HepG2 (cell line): ENCODE results near the gene ADORA2B. TPM values are rescaled to one million over a fixed set of nuclear protein-coding genes. Genes with fewer than 3 reads are reported as not detected.

ENCODE experiments used
- ATAC-seq: fragments of 200-7000 bp; cut with Tn5 transposase; 3 replicates; pipeline ENCODE4 v1.9.1; 2020; ENCODE audit warnings: mild to moderate bottlenecking, moderate library complexity
- BruUV-seq: library from RNA; stranded (reverse); fragments of 400-500 nt; replicated peaks from 2 replicates; lab custom pipeline; 2021; lab: Mats Ljungman, UMichigan
- CTCF ChIA-PET: fragments of 300-600 bp; formaldehyde crosslinking; extraction: SDS; loops from one replicate; lab custom pipeline; 2021; ENCODE audit warnings: low total read pairs, inconsistent platforms, low intra/inter-chr PET ratio; lab: Yijun Ruan, JAX
- POLR2A ChIA-PET: fragments of 350-600 bp; sonication (Branson Sonifier 250); formaldehyde crosslinking; loops from one replicate; lab custom pipeline; 2020; ENCODE audit warnings: antibody characterized with exemption, inconsistent platforms; lab: Yijun Ruan, JAX
- DNase-seq: peaks from one replicate; pipeline ENCODE4 v3.0.0-alpha.2; 2015; ENCODE audit warnings: low spot score
- FAIRE-seq: peaks from 3 replicates; lab custom pipeline; 2011; peaks lifted over from hg19 to GRCh38; lab: Jason Lieb, UNC
- H2AFZ ChIP-seq: one replicate; pipeline ENCODE4 v1.6.1; 2011; ENCODE audit warnings: low read length, inconsistent platforms
- H3K27ac ChIP-seq: fragments of 300-600 bp; 3 replicates; pipeline ENCODE4 v1.8.0; 2011; ENCODE audit warnings: mixed run types, mild to moderate bottlenecking, mixed read lengths, low read length, inconsistent platforms; ENCODE audit not compliant: insufficient read depth; ENCODE audit errors: extremely low read length
- H3K27me3 ChIP-seq, 2 experiments: fragments of 200-600 bp in 1 of 2; 2 replicates in 1 of 2; 3 replicates in 1 of 2; pipeline versions ENCODE4 v1.6.0 to v1.8.0; 2011; ENCODE audit warnings: low read length in 2 of 2, mild to moderate bottlenecking in 2 of 2, moderate library complexity in 2 of 2, inconsistent platforms in 1 of 2; ENCODE audit not compliant: insufficient read depth in 2 of 2, control insufficient read depth in 1 of 2
- H3K36me3 ChIP-seq, 2 experiments: fragments of 200-600 bp in 1 of 2; replicated peaks in 1 of 2; 2 replicates in 1 of 2; 3 replicates in 1 of 2; pipeline versions ENCODE4 v1.5.1 to v1.8.0; 2011; ENCODE audit warnings: low read length in 2 of 2, inconsistent platforms in 1 of 2; ENCODE audit not compliant: insufficient read depth in 2 of 2, control insufficient read depth in 1 of 2
- H3K4me1 ChIP-seq: 2 replicates; pipeline ENCODE4 v1.5.1; 2012; ENCODE audit warnings: low read length, inconsistent platforms; ENCODE audit not compliant: insufficient read depth
- H3K4me2 ChIP-seq: 2 replicates; pipeline ENCODE4 v1.6.0; 2011; ENCODE audit warnings: low read depth, low read length, inconsistent platforms
- H3K4me3 ChIP-seq, 3 experiments: fragments of 200-600 bp in 1 of 3; sonication (generic), shearing (Covaris generic) in 1 of 3; replicated peaks in 1 of 3; 2 replicates each; pipeline ENCODE4 v1.5.1; 2011 to 2016; ENCODE audit warnings: low read length in 3 of 3, inconsistent platforms in 2 of 3, low read depth in 2 of 3, mild to moderate bottlenecking in 2 of 3, control low read depth in 1 of 3, mixed read lengths in 1 of 3; ENCODE audit not compliant: insufficient read depth in 1 of 3
- H3K79me2 ChIP-seq: one replicate; pipeline ENCODE4 v1.6.1; 2011; ENCODE audit warnings: low read length, inconsistent platforms; ENCODE audit not compliant: insufficient read depth
- H3K9ac ChIP-seq: 2 replicates; pipeline ENCODE4 v1.6.0; 2011; ENCODE audit warnings: mild to moderate bottlenecking, low read depth, low read length, inconsistent platforms; ENCODE audit not compliant: insufficient read depth
- H3K9me3 ChIP-seq: 2 replicates; pipeline ENCODE4 v1.5.1; 2012; ENCODE audit warnings: mild to moderate bottlenecking, low read length
- H4K20me1 ChIP-seq: 2 replicates; pipeline ENCODE4 v1.6.0; 2011; ENCODE audit warnings: inconsistent platforms, mild to moderate bottlenecking, low read length, moderate library complexity; ENCODE audit not compliant: insufficient read depth
- EED ChIP-seq: sonication (generic); formaldehyde crosslinking; IDR thresholded peaks from 2 replicates; pipeline ENCODE4 v1.5.0; 2020; ENCODE audit warnings: mild to moderate bottlenecking, missing genetic modification reagents
- HNRNPLL ChIP-seq: fragments of 200-400 bp; formaldehyde crosslinking; IDR thresholded peaks from 2 replicates; pipeline ENCODE4 v1.6.1; 2017; ENCODE audit warnings: mild to moderate bottlenecking, low read depth, low read length; ENCODE audit not compliant: poor library complexity, severe bottlenecking
- KLF13 ChIP-seq: sonication (generic); formaldehyde crosslinking; IDR thresholded peaks from 2 replicates; pipeline ENCODE4 v1.4.0; 2020; ENCODE audit warnings: mild to moderate bottlenecking, missing genetic modification reagents
- KMT2A ChIP-seq: sonication (generic); formaldehyde crosslinking; IDR thresholded peaks from 2 replicates; pipeline ENCODE4 v1.4.0; 2020; ENCODE audit warnings: missing genetic modification reagents
- MYNN ChIP-seq: sonication (generic); formaldehyde crosslinking; IDR thresholded peaks from 2 replicates; pipeline ENCODE4 v1.4.0; 2020; ENCODE audit warnings: mild to moderate bottlenecking, low read depth, missing genetic modification reagents
- NBN ChIP-seq: fragments of 450-650 bp; conservative IDR thresholded peaks from 2 replicates; pipeline ENCODE4 v1.6.1; 2017
- ONECUT2 ChIP-seq: sonication (generic); formaldehyde crosslinking; IDR thresholded peaks from 2 replicates; pipeline ENCODE4 v1.4.0; 2020; ENCODE audit warnings: missing genetic modification reagents
- PAWR ChIP-seq: sonication (generic); formaldehyde crosslinking; IDR thresholded peaks from 2 replicates; pipeline ENCODE4 v1.4.0; 2020; ENCODE audit warnings: missing genetic modification reagents, mild to moderate bottlenecking, borderline replicate concordance
- PREB ChIP-seq: sonication (generic); formaldehyde crosslinking; IDR thresholded peaks from 2 replicates; pipeline ENCODE4 v1.4.0; 2020; ENCODE audit warnings: missing genetic modification reagents
- RCOR2 ChIP-seq: IDR thresholded peaks from 2 replicates; pipeline ENCODE4 v1.6.1; 2016; ENCODE audit warnings: missing biosample characterization, missing genetic modification reagents
- YY1 ChIP-seq: IDR thresholded peaks from 2 replicates; pipeline ENCODE4 v1.6.1; 2011; ENCODE audit warnings: low read length, low read depth, moderate library complexity, mild to moderate bottlenecking; ENCODE audit not compliant: insufficient read depth, insufficient replicate concordance
- ZNF12 ChIP-seq: sonication (generic); formaldehyde crosslinking; IDR thresholded peaks from 2 replicates; pipeline ENCODE4 v1.5.0; 2020; ENCODE audit warnings: missing genetic modification reagents
- ZNF180 ChIP-seq: sonication (generic); formaldehyde crosslinking; IDR thresholded peaks from 2 replicates; pipeline ENCODE4 v1.4.0; 2020; ENCODE audit warnings: low read depth, missing genetic modification reagents, borderline replicate concordance
- ZNF335 ChIP-seq: sonication (generic); formaldehyde crosslinking; IDR thresholded peaks from 2 replicates; pipeline ENCODE4 v1.4.0; 2020; ENCODE audit warnings: missing genetic modification reagents
- ZNF34 ChIP-seq: sonication (generic); formaldehyde crosslinking; IDR thresholded peaks from 2 replicates; pipeline ENCODE4 v1.4.0; 2020; ENCODE audit warnings: mild to moderate bottlenecking, missing genetic modification reagents, borderline replicate concordance
- ZNF558 ChIP-seq: sonication (generic); formaldehyde crosslinking; IDR thresholded peaks from 2 replicates; pipeline ENCODE4 v1.9.0; 2022; ENCODE audit warnings: mild to moderate bottlenecking, missing genetic modification reagents, borderline replicate concordance
- ZSCAN29 ChIP-seq: sonication (generic); formaldehyde crosslinking; conservative IDR thresholded peaks from 2 replicates; pipeline ENCODE4 v1.4.0; 2020; ENCODE audit warnings: mild to moderate bottlenecking, missing genetic modification reagents
- WGBS: methylation state at CpG from one replicate; pipeline ENCODE4 v1.1.6; 2017; ENCODE audit warnings: low lambda C conversion rate; 5-methylcytosine and 5-hydroxymethylcytosine counted together
- in situ Hi-C: cut with HindIII; loops from 2 replicates; pipeline ENCODE4 v1.10.0; 2017; ENCODE audit warnings: low pct_unique_long_range_greater_than_20kb; ENCODE audit not compliant: extremely low pct_ligation_motif_present
- intact Hi-C: fragments of 100-400 bp; cut with micrococcal nuclease; formaldehyde crosslinking; loops from one replicate; pipeline ENCODE4 v1.10.0; 2022; ENCODE audit not compliant: unreplicated experiment
- polyA plus RNA-seq, 8 experiments: library from polyadenylated mRNA; depleted of rRNA in 3 of 8; stranded (reverse) in 7 of 8; unstranded in 1 of 8; fragments of >200 nt; fragmentation: Illumina TruSeq in 4 of 8; extraction: Trizol in 4 of 8; gene quantifications; 2 replicates each; pipeline versions ENCODE4 v1.2.1 to v1.2.3, GENCODE V29; 2011 to 2016; ENCODE audit warnings: low read depth in 4 of 8, missing spikeins in 1 of 8, mixed read lengths in 1 of 8; ENCODE audit not compliant: insufficient read depth in 1 of 8
- total RNA-seq, 5 experiments: library from RNA; depleted of rRNA; stranded (reverse); fragments of >200 nt; fragmentation: Illumina TruSeq; extraction: Trizol; gene quantifications; 2 replicates each; pipeline ENCODE4 v1.2.3, GENCODE V29; 2016; ENCODE audit warnings: low read depth in 1 of 5
- TF ChIP-seq, protein P1 (sequence below): sonication (generic); formaldehyde crosslinking; IDR thresholded peaks from 2 replicates; pipeline ENCODE4 v1.4.0; 2020; ENCODE audit warnings: missing genetic modification reagents, borderline replicate concordance

Gene ADORA2B
- total and polyA plus RNA-seq, 2 of the 13 experiments (the other 11 are each of a cell fraction or from before 2014, with no cell fraction given): 10.4 to 20.0 TPM

GRCh38 chr17:16002708-16003260 is 57.9 kb downstream of the ADORA2B start:
- CTCF ChIA-PET: no interaction called here
- FAIRE-seq: no peak
- Histone ChIP-seq H3K9ac (no peak overlapping the region), H3K4me1 (peaks cover 26% of the 10 kb centered on the region), H3K4me2 (no peak overlapping the region), H3K9me3 (no peaks in the 10 kb centered on the region), H3K36me3 (peaks cover 15 to 57% of the 10 kb centered on the region in 2 experiments), H3K27me3 (no peaks in the 10 kb centered on the region; a peak in 1 of 5 replicates), H3K79me2 (peaks cover 21% of the 10 kb centered on the region), H3K4me3 (no peak overlapping the region), H2AFZ (no peak overlapping the region), H3K27ac (no peak overlapping the region), H4K20me1 (no peaks in the 10 kb centered on the region)
- POLR2A ChIA-PET: interaction anchor here (0.9 kb wide), 1 partner anchor 10 kb away, joined by 3 read pairs; no protein-coding TSS in a partner anchor
- no peak for ATAC-seq
- DNase-seq: no peak
- intact Hi-C loops (no loop called here), in situ Hi-C loops (no loop called here)
- 97% methylated on average over 2 of the region's 2 CpGs for WGBS
- TF ChIP-seq YY1: no peak
- peak; percentile 97 for TF ChIP-seq ZNF12 (CRISPR knock-in tag)
- no TSS peak for BruUV-seq

GRCh38 chr17:16003841-16004240 is 58.9 kb downstream of the ADORA2B start:
- peaks cover 23 to 67% of the 10 kb centered on the region in 2 experiments for H3K36me3 ChIP-seq
- 95% methylated on average over 1 of the region's 1 CpG for WGBS
- TF ChIP-seq HNRNPLL: no peak
- TF ChIP-seq PREB (CRISPR knock-in tag): no peak
- TF ChIP-seq, protein P1, sequence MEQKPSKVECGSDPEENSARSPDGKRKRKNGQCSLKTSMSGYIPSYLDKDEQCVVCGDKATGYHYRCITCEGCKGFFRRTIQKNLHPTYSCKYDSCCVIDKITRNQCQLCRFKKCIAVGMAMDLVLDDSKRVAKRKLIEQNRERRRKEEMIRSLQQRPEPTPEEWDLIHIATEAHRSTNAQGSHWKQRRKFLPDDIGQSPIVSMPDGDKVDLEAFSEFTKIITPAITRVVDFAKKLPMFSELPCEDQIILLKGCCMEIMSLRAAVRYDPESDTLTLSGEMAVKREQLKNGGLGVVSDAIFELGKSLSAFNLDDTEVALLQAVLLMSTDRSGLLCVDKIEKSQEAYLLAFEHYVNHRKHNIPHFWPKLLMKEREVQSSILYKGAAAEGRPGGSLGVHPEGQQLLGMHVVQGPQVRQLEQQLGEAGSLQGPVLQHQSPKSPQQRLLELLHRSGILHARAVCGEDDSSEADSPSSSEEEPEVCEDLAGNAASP (CRISPR knock-in tag): no peak
- no peak for TF ChIP-seq ONECUT2 (CRISPR knock-in tag)
- no peak for TF ChIP-seq NBN
- TF ChIP-seq ZNF180 (CRISPR knock-in tag): no peak
- no peak for TF ChIP-seq MYNN
- TF ChIP-seq RCOR2 (CRISPR knock-in tag): no peak
- TF ChIP-seq ZNF34 (CRISPR knock-in tag): no peak
- TF ChIP-seq ZSCAN29: no peak
- TF ChIP-seq EED: no peak
- no peak for TF ChIP-seq PAWR (CRISPR knock-in tag)
- TF ChIP-seq ZNF558: no peak
- TF ChIP-seq KMT2A (CRISPR knock-in tag): no peak
- TF ChIP-seq KLF13 (CRISPR knock-in tag): no peak
- TF ChIP-seq ZNF335 (CRISPR knock-in tag): no peak

More at GRCh38 chr17:16003841-16004240, 58.9 kb downstream of the ADORA2B start:
- intact Hi-C loops (no loop called here), in situ Hi-C loops (no loop called here)
- ChIA-PET CTCF (no interaction called here), POLR2A (no interaction called here)
- H3K4me2 ChIP-seq: no peak overlapping the region
- DNase-seq (no peak), FAIRE-seq (no peak), ATAC-seq (no peak)
- H3K9ac ChIP-seq: no peak overlapping the region
- peaks cover 20% of the 10 kb centered on the region for H3K4me1 ChIP-seq
- H3K9me3 ChIP-seq: no peaks in the 10 kb centered on the region
- H3K79me2 ChIP-seq: peaks cover 21% of the 10 kb centered on the region
- H2AFZ ChIP-seq: no peak overlapping the region
- H3K27me3 ChIP-seq: no peaks in the 10 kb centered on the region; a peak in 1 of 5 replicates
- H3K4me3 ChIP-seq: no peak overlapping the region
- no peaks in the 10 kb centered on the region for H4K20me1 ChIP-seq
- H3K27ac ChIP-seq: no peak overlapping the region
- BruUV-seq: no TSS peak
